Mesendoderm (in vitro differentiated cells): ENCODE results near the gene LAMA3.

Experiments
- DNase-seq: peaks from one replicate; pipeline ENCODE4 v3.0.0; 2013
- H2AK5ac ChIP-seq: 2 replicates; pipeline ENCODE4 v1.6.1; 2013; ENCODE audit warnings: low read length, inconsistent platforms
- H2BK120ac ChIP-seq: 2 replicates; pipeline ENCODE4 v1.6.1; 2013; ENCODE audit warnings: low read depth, mild to moderate bottlenecking, low read length, moderate library complexity, mixed read lengths
- H2BK15ac ChIP-seq: replicated peaks from 2 replicates; pipeline ENCODE4 v1.6.1; 2013; ENCODE audit warnings: low read depth, mild to moderate bottlenecking, moderate library complexity
- H2BK5ac ChIP-seq: 2 replicates; pipeline ENCODE4 v1.6.1; 2013; ENCODE audit warnings: low read length, inconsistent platforms
- H3K18ac ChIP-seq: 2 replicates; pipeline ENCODE4 v1.6.1; 2013; ENCODE audit warnings: mild to moderate bottlenecking, low read length, mixed read lengths
- H3K23ac ChIP-seq: one replicate; pipeline ENCODE4 v1.6.1; 2013; ENCODE audit warnings: low read length
- H3K27ac ChIP-seq: 2 replicates; pipeline ENCODE4 v1.5.1; 2013; ENCODE audit warnings: low read depth, mild to moderate bottlenecking, inconsistent platforms, low read length, moderate library complexity
- H3K27me3 ChIP-seq: 2 replicates; pipeline ENCODE4 v1.6.1; 2013; ENCODE audit warnings: low read length, control low read depth, mild to moderate bottlenecking, inconsistent platforms; ENCODE audit not compliant: insufficient read depth, poor library complexity
- H3K36me3 ChIP-seq: 2 replicates; pipeline ENCODE4 v1.6.1; 2013; ENCODE audit warnings: low read length, inconsistent platforms; ENCODE audit not compliant: control insufficient read depth, insufficient read depth
- H3K4ac ChIP-seq: one replicate; pipeline ENCODE4 v1.6.1; 2013; ENCODE audit warnings: low read depth, mild to moderate bottlenecking, low read length, moderate library complexity
- H3K4me1 ChIP-seq: 2 replicates; pipeline ENCODE4 v1.6.1; 2013; ENCODE audit warnings: low read depth, low read length, inconsistent platforms; ENCODE audit not compliant: control insufficient read depth
- H3K4me2 ChIP-seq: 2 replicates; pipeline ENCODE4 v1.6.1; 2013; ENCODE audit warnings: low read length
- H3K4me3 ChIP-seq: 2 replicates; pipeline ENCODE4 v1.5.1; 2013; ENCODE audit warnings: mild to moderate bottlenecking, low read length
- H3K56ac ChIP-seq: one replicate; pipeline ENCODE4 v1.6.1; 2013; ENCODE audit warnings: low read length
- H3K79me1 ChIP-seq: 2 replicates; pipeline ENCODE4 v1.6.1; 2013; ENCODE audit warnings: low read length, inconsistent platforms
- H3K79me2 ChIP-seq: 2 replicates; pipeline ENCODE4 v1.6.1; 2013; ENCODE audit warnings: mild to moderate bottlenecking, low read length; ENCODE audit not compliant: control insufficient read depth, insufficient read depth
- H3K9ac ChIP-seq: 2 replicates; pipeline ENCODE4 v1.6.1; 2013; ENCODE audit warnings: low read length, inconsistent platforms
- H4K5ac ChIP-seq: one replicate; pipeline ENCODE4 v1.6.1; 2013; ENCODE audit warnings: low read length
- H4K8ac ChIP-seq: one replicate; pipeline ENCODE4 v1.6.1; 2013; ENCODE audit warnings: low read depth, mild to moderate bottlenecking, control low read depth, low read length, moderate library complexity
- WGBS: extraction: QIAGEN DNeasy Blood & Tissue Kit; methylation state at CpG from one replicate; pipeline ENCODE4 v1.1.7; 2013; ENCODE audit warnings: low lambda C conversion rate, missing lambda C conversion rate; ENCODE audit not compliant: insufficient coverage; ENCODE audit errors: extremely low coverage; 5-methylcytosine and 5-hydroxymethylcytosine counted together

Gene LAMA3

DNA sequence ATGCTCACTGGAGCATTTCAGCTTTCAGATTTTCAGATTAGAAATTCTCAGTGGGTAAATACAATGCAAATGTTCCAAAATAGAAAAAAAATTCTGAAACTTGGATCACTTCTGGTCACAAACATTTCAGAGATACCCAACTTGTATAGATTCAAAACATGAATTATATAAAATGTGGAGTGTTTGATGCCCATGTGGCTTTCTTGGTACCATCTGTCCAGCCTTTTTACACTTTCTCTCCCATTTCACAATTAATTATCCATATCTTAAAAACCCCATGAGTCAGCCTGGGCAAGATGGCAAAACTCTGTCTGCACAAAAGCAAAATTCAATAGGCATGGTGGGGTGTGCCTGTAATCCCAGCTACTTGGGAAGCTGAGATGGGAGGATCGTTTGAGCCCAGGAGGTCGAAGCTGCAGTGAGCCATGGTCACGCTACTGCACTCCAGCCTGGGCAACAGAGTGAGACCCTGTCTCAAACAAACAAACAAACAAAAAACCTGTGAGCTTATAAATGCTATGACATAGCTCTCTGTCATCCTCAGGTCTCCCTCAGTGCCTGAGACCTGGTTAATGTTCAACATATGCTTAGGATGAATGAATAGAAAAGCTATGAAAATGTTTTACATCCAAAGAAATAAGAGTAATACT, 179.0 kb downstream of the LAMA3 start:
- no peak for DNase-seq
- no peak overlapping the region for H2BK5ac ChIP-seq
- H3K79me2 ChIP-seq, result no peaks in the 10 kb centered on the region
- no peak overlapping the region for H3K9ac ChIP-seq
- no peak overlapping the region for H4K5ac ChIP-seq
- no peak overlapping the region for H3K18ac ChIP-seq
- H3K4me1 ChIP-seq, result no peaks in the 10 kb centered on the region
- H2BK15ac ChIP-seq, result no peak overlapping the region
- H3K79me1 ChIP-seq, result no peaks in the 10 kb centered on the region
- WGBS, result no CpG with 5 or more reads among the region's 3 CpGs
- no peak overlapping the region for H3K56ac ChIP-seq
- no peaks in the 10 kb centered on the region for H3K36me3 ChIP-seq
- no peak overlapping the region for H3K4me3 ChIP-seq
- H3K23ac ChIP-seq, result no peak overlapping the region
- no peak overlapping the region for H3K4me2 ChIP-seq
- no peaks in the 10 kb centered on the region for H3K27me3 ChIP-seq
- H4K8ac ChIP-seq, result no peak overlapping the region
- no peak overlapping the region for H2AK5ac ChIP-seq
- H2BK120ac ChIP-seq, result no peak overlapping the region
- no peak overlapping the region for H3K4ac ChIP-seq
- H3K27ac ChIP-seq, result no peak overlapping the region

DNA sequence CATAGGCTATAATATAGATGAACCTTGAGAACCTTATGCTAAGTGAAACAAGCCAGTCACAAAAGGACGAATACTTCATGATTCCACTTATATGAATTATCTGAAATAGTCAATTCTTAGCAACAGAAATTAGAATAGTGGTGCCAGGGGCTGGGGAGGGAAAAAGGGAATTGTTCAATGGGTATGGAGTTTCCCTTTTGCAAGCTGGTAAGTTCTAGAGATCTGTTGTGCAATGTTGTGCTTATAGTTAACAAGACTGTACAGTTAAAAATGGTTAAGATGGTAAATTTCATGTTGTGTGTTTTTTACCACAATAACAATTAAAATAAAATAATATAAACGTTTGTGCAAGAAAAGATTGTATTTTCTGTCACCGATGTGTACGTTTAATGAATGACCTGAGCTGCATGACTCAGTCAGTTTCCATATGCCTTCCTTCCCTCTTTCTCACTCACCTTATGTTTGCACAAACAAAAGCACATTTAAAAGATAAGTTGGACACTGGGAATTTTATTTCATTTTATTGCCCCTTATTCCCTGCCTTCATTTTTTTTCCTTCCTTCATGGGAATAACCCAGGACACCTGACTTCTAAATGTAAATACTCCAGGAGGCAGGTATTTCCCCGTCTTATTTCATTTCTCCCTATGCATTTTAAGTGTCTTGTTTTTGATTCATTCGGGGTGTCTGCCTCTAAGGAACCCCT, 181.6 kb downstream of the LAMA3 start:
- Histone ChIP-seq H3K18ac (no peak overlapping the region), H3K27ac (no peak overlapping the region), H2BK5ac (no peak overlapping the region), H3K27me3 (no peaks in the 10 kb centered on the region), H3K4me3 (no peak overlapping the region), H3K56ac (no peak overlapping the region), H3K4me1 (no peaks in the 10 kb centered on the region), H4K5ac (no peak overlapping the region), H2BK120ac (no peak overlapping the region), H3K79me2 (no peaks in the 10 kb centered on the region), H3K79me1 (no peaks in the 10 kb centered on the region), H2AK5ac (no peak overlapping the region), H3K23ac (no peak overlapping the region), H4K8ac (no peak overlapping the region), H3K4ac (no peak overlapping the region), H3K9ac (no peak overlapping the region), H3K36me3 (no peaks in the 10 kb centered on the region), H3K4me2 (no peak overlapping the region), H2BK15ac (no peak overlapping the region)
- DNase-seq, result no peak
- WGBS, result no CpG with 5 or more reads among the region's 6 CpGs

DNA sequence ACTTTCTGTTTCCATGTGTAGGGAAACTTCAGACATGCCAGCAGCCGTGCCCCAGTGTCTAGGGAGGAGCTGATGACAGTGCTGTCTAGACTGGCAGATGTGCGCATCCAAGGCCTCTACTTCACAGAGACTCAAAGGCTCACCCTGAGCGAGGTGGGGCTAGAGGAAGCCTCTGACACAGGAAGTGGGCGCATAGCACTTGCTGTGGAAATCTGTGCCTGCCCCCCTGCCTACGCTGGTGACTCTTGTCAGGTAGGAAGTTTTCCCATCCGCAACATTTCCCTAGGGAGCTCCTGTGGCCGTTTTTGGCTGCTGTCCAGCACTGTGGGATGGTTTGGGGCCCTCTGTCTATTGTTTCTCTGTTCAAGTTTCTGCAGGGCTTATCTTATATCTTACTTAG, 182.2 kb downstream of the LAMA3 start:
- Histone ChIP-seq H3K23ac (no peak overlapping the region), H3K4me3 (no peak overlapping the region), H3K56ac (no peak overlapping the region), H2AK5ac (no peak overlapping the region), H4K5ac (no peak overlapping the region), H2BK5ac (no peak overlapping the region), H3K18ac (no peak overlapping the region), H3K36me3 (no peaks in the 10 kb centered on the region), H3K9ac (no peak overlapping the region), H4K8ac (no peak overlapping the region), H3K4ac (no peak overlapping the region), H3K4me2 (no peak overlapping the region), H3K79me1 (no peaks in the 10 kb centered on the region), H3K27ac (no peak overlapping the region), H2BK15ac (no peak overlapping the region), H3K27me3 (no peaks in the 10 kb centered on the region), H3K79me2 (no peaks in the 10 kb centered on the region), H2BK120ac (no peak overlapping the region), H3K4me1 (no peaks in the 10 kb centered on the region)
- WGBS, result no CpG with 5 or more reads among the region's 7 CpGs
- DNase-seq, result no peak

DNA sequence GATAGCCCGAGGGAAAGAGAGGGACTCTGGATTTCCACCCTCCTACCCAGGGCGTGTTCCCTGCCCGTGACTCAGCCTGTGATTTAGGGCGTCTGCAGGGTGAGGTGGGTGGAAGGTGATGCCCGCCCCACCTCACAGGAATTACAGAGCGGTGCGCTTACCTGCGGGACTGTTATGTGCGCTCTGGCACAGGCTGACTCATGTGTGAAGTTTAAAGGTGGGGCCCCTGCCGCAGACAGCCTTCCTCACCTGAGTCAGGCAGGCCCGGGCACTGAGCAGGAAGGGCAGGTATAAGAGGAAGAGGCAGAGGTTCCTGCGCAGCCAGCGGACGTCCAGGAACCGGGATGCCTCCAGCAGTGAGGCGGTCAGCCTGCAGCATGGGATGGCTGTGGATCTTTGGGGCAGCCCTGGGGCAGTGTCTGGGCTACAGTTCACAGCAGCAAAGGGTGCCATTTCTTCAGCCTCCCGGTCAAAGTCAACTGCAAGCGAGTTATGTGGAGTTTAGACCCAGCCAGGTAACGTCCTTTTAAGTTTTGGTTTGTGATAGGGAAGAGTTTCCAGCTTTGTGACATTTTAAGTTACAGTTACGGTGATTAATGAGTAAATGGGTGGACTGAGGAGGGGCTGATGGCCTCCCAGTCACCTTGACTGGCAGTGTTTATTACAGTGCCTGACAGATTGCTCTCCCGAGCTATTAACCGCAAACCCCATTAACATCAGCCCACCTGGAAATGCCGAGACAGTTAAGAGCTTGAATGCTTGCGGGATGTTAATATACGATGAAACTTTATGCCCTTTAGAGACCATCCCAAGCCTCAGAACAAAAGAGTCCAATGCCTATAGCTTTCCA, 183.7 kb downstream of the LAMA3 start:
- H3K18ac ChIP-seq, result no peak overlapping the region
- no peak overlapping the region for H3K4me2 ChIP-seq
- no peak overlapping the region for H4K8ac ChIP-seq
- H3K23ac ChIP-seq, result peak overlapping the region; percentile 3
- H4K5ac ChIP-seq, result no peak overlapping the region
- H2AK5ac ChIP-seq, result no peak overlapping the region
- no peak overlapping the region for H2BK120ac ChIP-seq
- no peak overlapping the region for H3K4me3 ChIP-seq
- H2BK5ac ChIP-seq, result no peak overlapping the region
- H3K9ac ChIP-seq, result no peak overlapping the region
- no peak overlapping the region for H3K27ac ChIP-seq
- no peak for DNase-seq
- no peaks in the 10 kb centered on the region for H3K36me3 ChIP-seq
- no peak overlapping the region for H2BK15ac ChIP-seq
- WGBS, result no CpG with 5 or more reads among the region's 25 CpGs
- H3K56ac ChIP-seq, result no peak overlapping the region
- no peaks in the 10 kb centered on the region for H3K79me1 ChIP-seq
- no peaks in the 10 kb centered on the region for H3K79me2 ChIP-seq
- no peaks in the 10 kb centered on the region for H3K4me1 ChIP-seq
- no peak overlapping the region for H3K4ac ChIP-seq
- H3K27me3 ChIP-seq, result no peaks in the 10 kb centered on the region

DNA sequence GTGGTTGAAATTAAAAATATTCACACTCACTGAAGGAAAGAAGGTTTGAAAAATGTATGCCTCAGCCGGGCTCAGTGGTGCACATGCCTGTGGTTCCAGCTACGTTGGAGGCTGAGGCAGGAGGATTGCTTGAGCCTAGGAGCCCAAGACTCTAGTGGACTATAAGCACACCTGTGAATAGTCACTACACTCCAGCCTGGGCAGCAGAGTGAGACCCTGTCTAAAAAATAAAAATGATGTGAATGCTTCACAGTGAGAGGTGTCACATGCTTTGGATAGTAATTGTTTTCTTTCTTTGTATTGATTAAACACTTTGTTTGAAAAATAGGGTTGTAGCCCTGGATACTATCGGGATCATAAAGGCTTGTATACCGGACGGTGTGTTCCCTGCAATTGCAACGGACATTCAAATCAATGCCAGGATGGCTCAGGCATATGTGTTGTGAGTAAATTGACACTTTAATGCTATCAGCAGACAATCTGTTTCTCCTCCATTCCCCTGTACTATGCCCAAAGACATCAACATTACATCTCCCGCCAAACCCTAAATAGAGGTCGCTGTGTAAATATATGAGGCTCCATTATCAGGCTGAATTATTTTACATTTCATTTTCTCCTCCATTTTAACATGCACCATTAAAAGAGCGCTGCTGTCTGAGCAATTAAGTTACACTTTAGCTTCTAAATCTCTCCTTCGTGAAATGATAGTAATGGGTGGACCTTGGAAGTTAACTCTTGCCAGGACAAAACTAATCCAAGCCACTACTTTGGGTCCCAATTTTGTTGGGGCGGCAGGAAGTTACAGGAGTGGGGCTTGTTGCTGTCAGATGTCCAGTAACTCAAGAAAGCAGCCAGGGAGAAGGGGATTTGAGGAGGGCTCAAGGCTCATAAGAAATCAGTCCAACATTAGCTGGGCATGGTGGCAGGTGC, 187.0 kb downstream of the LAMA3 start:
- H3K18ac ChIP-seq, result no peak overlapping the region
- H3K56ac ChIP-seq, result no peak overlapping the region
- H2BK5ac ChIP-seq, result no peak overlapping the region
- H3K4me1 ChIP-seq, result no peaks in the 10 kb centered on the region
- H3K79me1 ChIP-seq, result no peaks in the 10 kb centered on the region
- no peak overlapping the region for H3K4ac ChIP-seq
- WGBS, result no CpG with 5 or more reads among the region's 11 CpGs
- no peak overlapping the region for H2BK120ac ChIP-seq
- H4K5ac ChIP-seq, result no peak overlapping the region
- H3K36me3 ChIP-seq, result no peaks in the 10 kb centered on the region
- H3K27ac ChIP-seq, result no peak overlapping the region
- no peak overlapping the region for H3K4me3 ChIP-seq
- no peak overlapping the region for H2BK15ac ChIP-seq
- H3K27me3 ChIP-seq, result no peaks in the 10 kb centered on the region
- no peak overlapping the region for H3K23ac ChIP-seq
- H4K8ac ChIP-seq, result no peak overlapping the region
- no peak overlapping the region for H2AK5ac ChIP-seq
- no peaks in the 10 kb centered on the region for H3K79me2 ChIP-seq
- H3K4me2 ChIP-seq, result no peak overlapping the region
- no peak overlapping the region for H3K9ac ChIP-seq
- no peak for DNase-seq
